Measurements from ENCODE around the gene CLEC4M.

The CLEC4M gene

GRCh38 chr19:7817801-7818200, 54.8 kb downstream of the CLEC4M start:
- Histone ChIP-seq H3K4me3 (ENCODE audit: low read depth in 1 of 2, low read length in 2 of 2) (no peak overlapping the region), H3K9ac (ENCODE audit: low read length) (no peak overlapping the region), H3K27ac (ENCODE audit: low read depth, low read length) (no peak overlapping the region), H3K9me3 (ENCODE audit: low read length) (peaks cover 11% of the 10 kb centered on the region), H3K27me3 (ENCODE audit: control insufficient read depth in 1 of 2, insufficient read depth in 2 of 2, low read length in 2 of 2) (peaks cover 0 to 8% of the 10 kb centered on the region in 2 donors), H3K4me1 (ENCODE audit: insufficient read depth, low read length) (no peaks in the 10 kb centered on the region), H3K36me3 (ENCODE audit: insufficient read depth, low read length) (no peaks in the 10 kb centered on the region)

- no peak overlapping the region for H3K4me3 ChIP-seq (ENCODE audit: low read depth in 1 of 2, low read length in 2 of 2)
- no peaks in the 10 kb centered on the region for H3K36me3 ChIP-seq (ENCODE audit: insufficient read depth, low read length)
- H3K27ac ChIP-seq (ENCODE audit: low read depth, low read length), result no peak overlapping the region
- no peak overlapping the region for H3K9ac ChIP-seq (ENCODE audit: low read length)
- H3K9me3 ChIP-seq (ENCODE audit: low read length), result peaks cover 11% of the 10 kb centered on the region
- peaks cover 0 to 8% of the 10 kb centered on the region in 2 donors for H3K27me3 ChIP-seq (ENCODE audit: control insufficient read depth in 1 of 2, insufficient read depth in 2 of 2, low read length in 2 of 2)
- H3K4me1 ChIP-seq (ENCODE audit: insufficient read depth, low read length), result no peaks in the 10 kb centered on the region
Observed at GRCh38 chr19:7818806-7819205, 55.8 kb downstream of the CLEC4M start.
